HG03280 (cell line): ENCODE data around the gene MERTK.

ENCODE experiments used
- ATAC-seq: cut with Tn5 transposase; IDR thresholded peaks from one replicate; pipeline ENCODE4 v1.9.1; 2021; ENCODE audit warnings: mild to moderate bottlenecking, moderate library complexity; ENCODE audit not compliant: unreplicated experiment

Gene MERTK

GRCh38 chr2:111975053-111975552, 76.7 kb downstream of the MERTK start:
- ATAC-seq = no peak

GRCh38 chr2:111975819-111976218, 77.4 kb downstream of the MERTK start:
- no peak for ATAC-seq

DNA sequence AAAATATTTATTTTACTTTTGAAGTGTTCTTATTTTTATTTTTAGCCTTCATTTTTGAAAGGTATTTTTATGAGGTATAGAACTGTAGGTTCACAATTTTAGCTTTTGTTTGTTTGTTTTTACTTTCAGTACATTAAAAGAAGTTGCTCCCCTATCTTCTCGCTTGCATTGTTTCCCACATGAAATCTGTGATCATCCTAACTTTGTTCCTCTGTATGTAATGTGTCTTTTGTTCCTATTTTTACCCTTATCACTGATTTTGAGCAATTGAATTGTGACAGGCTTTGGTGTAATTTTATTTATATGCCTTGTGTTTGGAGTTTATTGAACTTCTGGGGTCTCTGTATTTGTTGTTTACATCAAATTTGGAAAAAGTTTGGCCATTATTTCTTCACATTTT, 78.8 kb downstream of the MERTK start:
- no peak for ATAC-seq

DNA sequence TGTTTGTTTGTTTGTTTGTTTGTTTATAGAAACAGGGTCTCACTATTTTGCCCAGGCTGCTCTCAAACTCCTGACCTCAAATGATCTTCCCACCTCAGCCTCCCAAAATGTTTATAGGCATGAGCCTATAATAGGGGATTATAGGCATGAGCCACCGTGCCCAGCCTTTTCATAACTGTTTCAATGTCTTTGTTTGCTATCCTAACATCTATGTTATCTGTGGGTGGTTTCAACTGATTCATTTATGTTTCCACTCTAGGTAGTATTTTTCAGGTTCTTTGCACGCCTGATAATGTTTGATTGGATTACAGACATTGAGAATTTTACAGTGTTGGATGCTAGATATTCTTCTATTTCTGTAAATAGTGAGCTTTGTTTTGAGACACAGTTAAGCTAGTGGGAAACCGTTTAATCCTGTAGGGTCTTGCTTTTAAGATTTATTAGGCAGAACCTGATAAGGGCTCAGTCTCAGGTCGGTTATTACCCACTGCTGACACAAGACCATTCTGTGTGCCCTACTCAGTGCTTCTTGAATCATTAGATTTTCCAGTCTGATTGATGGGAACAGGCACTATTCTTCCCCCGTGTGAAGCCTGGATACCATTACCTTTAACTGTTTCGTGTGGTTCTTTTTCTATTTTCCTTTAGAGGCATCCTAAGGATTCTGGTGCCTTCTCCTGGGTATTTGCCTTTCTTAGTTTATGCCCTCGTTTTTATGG, 80.2 kb downstream of the MERTK start:
- ATAC-seq = no peak

DNA sequence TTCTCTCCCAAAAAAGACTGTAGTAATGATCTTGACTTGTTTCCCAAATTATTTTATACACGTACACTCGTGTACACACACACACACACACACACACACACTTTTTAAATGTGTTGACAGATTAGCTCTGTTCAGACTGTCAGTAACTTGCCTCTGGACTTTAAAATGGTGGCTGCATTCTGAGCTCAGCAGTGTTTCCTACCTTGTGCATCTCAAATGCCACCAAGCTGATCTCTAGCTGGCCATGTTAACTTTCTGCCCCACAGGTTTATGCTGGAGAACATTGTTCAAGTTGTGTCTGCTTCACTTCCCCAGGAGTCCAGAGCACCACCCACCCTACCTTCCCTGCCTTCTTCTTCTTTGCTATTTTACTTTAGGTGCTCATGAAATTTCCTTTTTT, 83.3 kb downstream of the MERTK start:
- ATAC-seq = no peak

DNA sequence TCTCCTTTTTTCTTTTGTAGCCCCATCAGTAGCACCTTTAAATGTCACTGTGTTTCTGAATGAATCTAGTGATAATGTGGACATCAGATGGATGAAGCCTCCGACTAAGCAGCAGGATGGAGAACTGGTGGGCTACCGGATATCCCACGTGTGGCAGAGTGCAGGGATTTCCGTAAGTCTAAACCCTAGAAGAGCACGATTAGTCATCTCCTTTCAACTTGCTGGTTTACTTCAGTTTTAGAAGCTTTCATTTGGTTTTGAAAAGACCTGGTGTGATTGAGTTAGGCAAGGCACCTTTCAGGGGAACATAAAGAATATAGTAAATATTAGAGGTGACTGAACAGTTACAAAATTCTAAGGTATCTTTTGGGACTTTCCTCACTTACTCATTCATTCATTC, 84.4 kb downstream of the MERTK start:
- no peak for ATAC-seq

DNA sequence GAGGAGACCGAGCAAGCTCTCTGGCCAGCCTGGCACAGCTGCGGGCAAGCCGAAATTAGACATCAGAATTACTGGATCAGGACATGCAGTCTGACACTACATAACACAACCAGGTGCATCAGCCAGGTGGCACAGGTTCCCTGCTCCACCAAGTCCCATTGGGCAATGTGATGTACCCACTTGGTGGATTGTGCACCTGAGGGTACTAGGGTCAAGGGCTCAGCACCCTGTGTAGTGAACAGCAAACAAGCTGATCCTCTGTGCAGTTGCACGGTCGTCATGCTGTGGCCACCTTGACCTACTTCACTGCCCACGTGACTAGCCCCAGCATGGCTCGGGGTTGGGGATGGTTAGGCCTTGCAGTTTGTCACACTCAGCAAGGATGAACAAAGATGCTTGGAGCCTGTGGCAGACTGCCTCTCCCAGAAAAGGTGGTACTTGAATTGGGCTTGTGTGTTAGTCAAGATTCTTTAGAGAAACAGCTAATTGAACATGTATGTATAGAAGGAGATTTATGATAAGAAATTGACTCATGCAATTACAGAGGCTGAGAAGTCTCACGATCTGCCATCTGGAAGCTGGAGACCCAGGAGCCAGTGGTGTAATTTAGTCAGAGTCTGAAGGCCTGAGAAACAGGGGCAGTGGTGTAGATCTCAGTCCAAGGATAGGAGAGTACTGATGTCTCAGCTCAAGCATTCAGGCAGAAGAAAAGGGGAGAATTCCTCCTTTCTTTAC, 85.2 kb downstream of the MERTK start:
- no peak for ATAC-seq

DNA sequence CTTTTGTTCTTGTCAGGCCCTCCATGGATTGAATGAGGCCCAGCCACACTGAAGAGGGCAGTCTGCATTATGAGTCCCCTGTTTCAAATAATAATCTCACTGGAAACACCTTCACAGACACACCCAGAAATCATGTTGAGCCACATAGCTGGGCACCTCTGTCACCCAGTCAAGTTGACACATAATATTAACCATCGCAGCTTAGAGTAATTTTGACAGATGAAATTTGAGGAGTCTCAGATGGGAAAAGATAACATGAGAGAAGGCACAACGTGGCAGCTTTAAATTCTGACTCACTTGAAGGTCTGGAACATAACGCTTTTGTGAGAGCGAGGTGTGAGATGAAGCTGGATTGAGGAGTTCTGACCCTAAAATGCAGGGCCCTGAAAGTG, 85.8 kb downstream of the MERTK start:
- no peak for ATAC-seq

DNA sequence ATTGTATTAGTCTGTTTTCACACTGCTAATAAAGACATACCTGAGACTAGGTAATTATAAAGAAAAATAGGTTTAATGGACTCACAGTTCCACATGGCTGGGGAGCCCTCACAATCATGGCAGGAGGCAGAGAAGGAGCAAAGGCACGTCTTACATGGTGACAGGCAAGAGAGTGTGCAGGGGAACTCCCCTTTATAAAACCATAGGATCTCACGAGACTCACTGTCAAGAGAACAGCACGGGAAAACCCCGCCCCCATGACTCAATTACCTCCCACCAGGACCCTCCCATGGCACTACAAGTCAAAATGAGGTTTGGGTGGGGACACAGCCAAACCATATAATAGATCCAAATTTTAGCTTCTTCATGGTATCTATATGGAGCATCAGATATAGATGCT, 87.1 kb downstream of the MERTK start:
- ATAC-seq = no peak

DNA sequence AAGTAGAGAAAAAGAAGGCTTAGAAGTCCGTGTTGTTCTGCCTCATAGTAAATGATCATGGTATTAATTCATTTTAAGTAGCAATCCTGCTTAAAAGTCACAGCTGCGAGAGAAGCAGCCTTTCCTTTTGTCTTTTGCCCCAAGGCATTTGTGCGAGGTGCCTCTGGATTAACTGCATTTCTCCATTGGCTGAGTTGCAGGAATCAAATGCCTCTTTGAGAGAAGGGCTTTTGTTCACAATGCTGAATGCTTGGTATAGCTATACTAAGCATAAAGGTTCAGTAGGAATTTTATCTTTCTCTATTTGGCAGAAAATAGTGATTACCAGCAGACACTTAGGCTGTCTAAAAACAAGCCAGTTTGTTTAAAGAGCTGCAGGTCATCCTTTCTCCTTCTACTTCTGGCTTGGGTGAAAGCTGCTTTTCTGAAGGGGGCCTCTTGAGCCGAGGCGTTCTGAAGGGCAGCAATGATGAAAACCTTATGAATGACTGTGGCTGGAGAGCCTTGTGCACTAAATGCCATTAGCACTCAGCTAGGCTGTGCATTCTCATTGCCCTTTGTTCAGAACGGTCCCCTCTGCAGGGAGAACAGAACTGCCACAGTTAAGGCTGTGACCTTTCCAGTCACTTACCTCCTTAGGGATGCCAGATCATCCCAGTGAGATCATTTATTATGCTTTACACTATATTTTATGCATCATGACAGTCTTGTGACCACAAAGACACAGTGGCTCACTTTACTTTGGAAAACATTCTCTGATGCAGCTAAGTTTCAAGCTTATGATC, 87.9 kb downstream of the MERTK start:
- no peak for ATAC-seq

GRCh38 chr2:111990375-111990774, 92.0 kb downstream of the MERTK start:
- ATAC-seq = no peak

DNA sequence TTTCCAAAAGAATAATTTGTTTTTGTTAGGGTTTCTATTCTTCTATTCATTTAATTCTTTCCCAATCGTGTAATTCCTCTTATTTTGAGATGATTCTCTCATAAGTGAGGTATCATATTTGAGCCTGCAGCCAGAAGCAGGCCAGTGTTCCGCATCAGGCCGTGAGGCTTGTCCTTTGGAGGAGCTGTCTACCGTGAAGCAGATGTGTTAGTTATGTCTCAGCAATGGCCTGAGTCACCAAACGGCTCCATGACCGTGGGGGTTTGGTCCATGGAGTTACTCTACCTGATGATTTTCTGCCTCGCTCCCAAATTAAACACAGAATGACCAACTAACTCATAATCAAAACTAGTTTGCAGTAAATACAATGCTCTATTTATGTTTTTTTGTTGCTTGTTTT, 92.4 kb downstream of the MERTK start:
- no peak for ATAC-seq

DNA sequence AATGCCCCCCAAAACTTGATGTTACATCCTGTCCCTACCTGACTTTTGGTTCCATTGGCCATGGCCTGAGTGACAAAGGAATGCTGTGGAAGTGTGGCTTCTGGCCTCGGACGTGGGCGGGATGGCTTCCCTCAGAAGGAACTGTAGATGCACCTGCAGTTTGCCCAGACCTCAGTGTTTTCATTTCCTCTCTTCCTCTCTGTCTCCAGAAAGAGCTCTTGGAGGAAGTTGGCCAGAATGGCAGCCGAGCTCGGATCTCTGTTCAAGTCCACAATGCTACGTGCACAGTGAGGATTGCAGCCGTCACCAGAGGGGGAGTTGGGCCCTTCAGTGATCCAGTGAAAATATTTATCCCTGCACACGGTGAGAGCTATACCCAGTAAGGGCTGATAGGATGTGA, 95.6 kb downstream of the MERTK start:
- ATAC-seq = no peak

DNA sequence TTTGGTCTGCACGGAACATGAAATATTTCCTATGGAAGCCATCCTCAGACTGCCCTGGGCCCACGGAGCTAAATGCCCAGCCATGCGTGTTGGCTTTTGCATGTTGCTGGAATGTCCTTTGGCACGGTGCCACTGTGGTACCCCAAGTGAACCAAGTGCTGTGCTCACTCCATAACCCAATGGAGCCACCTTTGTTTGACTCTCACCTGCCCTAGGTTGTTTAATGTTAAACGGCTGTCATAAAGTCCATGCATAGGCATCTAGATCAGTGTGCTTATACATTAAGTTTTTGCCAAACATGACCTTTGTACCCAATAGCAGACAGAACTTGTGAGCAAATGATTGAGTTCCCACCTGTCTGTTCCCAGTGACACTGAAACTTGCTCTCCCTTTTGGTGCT, 96.7 kb downstream of the MERTK start:
- no peak for ATAC-seq

- ATAC-seq = no peak
Measured at GRCh38 chr2:111999809-112000208, 101.4 kb downstream of the MERTK start.

- ATAC-seq = no peak
Measured at GRCh38 chr2:112000399-112001135, 102.2 kb downstream of the MERTK start.

GRCh38 chr2:112001136-112001715, 102.8 kb downstream of the MERTK start:
- ATAC-seq = no peak

GRCh38 chr2:112001942-112002341, 103.5 kb downstream of the MERTK start:
- ATAC-seq = no peak

GRCh38 chr2:112003576-112004252, 105.3 kb downstream of the MERTK start:
- ATAC-seq = no peak

GRCh38 chr2:112004253-112004645, 105.8 kb downstream of the MERTK start:
- peak; percentile 61 for ATAC-seq
